ENCODE data around the gene DGKI.

DGKI gene

GRCh38 chr7:137404660-137405317, 442.0 kb downstream of the DGKI start:
- TF ChIP-seq GATA2 (IDR thresholded peaks at IDR 0.05; ENCODE audit: low read depth, low read length) (no peak), GATA3 (IDR thresholded peaks at IDR 0.05; ENCODE audit: low read depth, low read length) (no peak)

- TF ChIP-seq GATA3 (IDR thresholded peaks at IDR 0.05; ENCODE audit: low read depth, low read length), result no peak
- TF ChIP-seq GATA2 (IDR thresholded peaks at IDR 0.05; ENCODE audit: low read depth, low read length), result no peak
Measured at GRCh38 chr7:137403353-137403695, 443.4 kb downstream of the DGKI start.

- TF ChIP-seq GATA3 (IDR thresholded peaks at IDR 0.05; ENCODE audit: low read depth, low read length), result no peak
- TF ChIP-seq GATA2 (IDR thresholded peaks at IDR 0.05; ENCODE audit: low read depth, low read length), result no peak
Measured at GRCh38 chr7:137402536-137403352, 444.0 kb downstream of the DGKI start.

- TF ChIP-seq GATA2 (IDR thresholded peaks at IDR 0.05; ENCODE audit: low read depth, low read length), result no peak
- no peak for TF ChIP-seq GATA3 (IDR thresholded peaks at IDR 0.05; ENCODE audit: low read depth, low read length)
Measured at GRCh38 chr7:137399827-137400823, 446.6 kb downstream of the DGKI start.

- TF ChIP-seq GATA2 (IDR thresholded peaks at IDR 0.05; ENCODE audit: low read depth, low read length), result no peak
- no peak for TF ChIP-seq GATA3 (IDR thresholded peaks at IDR 0.05; ENCODE audit: low read depth, low read length)
Measured at GRCh38 chr7:137396051-137396450, 450.7 kb downstream of the DGKI start.

GRCh38 chr7:137395420-137395819, 451.4 kb downstream of the DGKI start:
- no peak for TF ChIP-seq GATA2 (IDR thresholded peaks at IDR 0.05; ENCODE audit: low read depth, low read length)
- no peak for TF ChIP-seq GATA3 (IDR thresholded peaks at IDR 0.05; ENCODE audit: low read depth, low read length)

GRCh38 chr7:137393570-137393969, 453.2 kb downstream of the DGKI start:
- no peak for TF ChIP-seq GATA3 (IDR thresholded peaks at IDR 0.05; ENCODE audit: low read depth, low read length)
- no peak for TF ChIP-seq GATA2 (IDR thresholded peaks at IDR 0.05; ENCODE audit: low read depth, low read length)

GRCh38 chr7:137390076-137390475, 456.7 kb downstream of the DGKI start:
- TF ChIP-seq GATA3 (IDR thresholded peaks at IDR 0.05; ENCODE audit: low read depth, low read length), result no peak
- TF ChIP-seq GATA2 (IDR thresholded peaks at IDR 0.05; ENCODE audit: low read depth, low read length), result no peak

GRCh38 chr7:137388916-137389315, 457.9 kb downstream of the DGKI start:
- TF ChIP-seq GATA2 (IDR thresholded peaks at IDR 0.05; ENCODE audit: low read depth, low read length) (no peak), GATA3 (IDR thresholded peaks at IDR 0.05; ENCODE audit: low read depth, low read length) (no peak)

GRCh38 chr7:137386966-137387365, 459.8 kb downstream of the DGKI start:
- TF ChIP-seq GATA2 (IDR thresholded peaks at IDR 0.05; ENCODE audit: low read depth, low read length) (no peak), GATA3 (IDR thresholded peaks at IDR 0.05; ENCODE audit: low read depth, low read length) (no peak)

- no peak for TF ChIP-seq GATA2 (IDR thresholded peaks at IDR 0.05; ENCODE audit: low read depth, low read length)
- TF ChIP-seq GATA3 (IDR thresholded peaks at IDR 0.05; ENCODE audit: low read depth, low read length), result no peak
Measured at GRCh38 chr7:137381045-137381444, 465.7 kb downstream of the DGKI start.

GRCh38 chr7:137373507-137373906, 473.3 kb downstream of the DGKI start:
- TF ChIP-seq GATA3 (IDR thresholded peaks at IDR 0.05; ENCODE audit: low read depth, low read length) (no peak), GATA2 (IDR thresholded peaks at IDR 0.05; ENCODE audit: low read depth, low read length) (no peak)

GRCh38 chr7:137371616-137372015, 475.2 kb downstream of the DGKI start:
- no peak for TF ChIP-seq GATA3 (IDR thresholded peaks at IDR 0.05; ENCODE audit: low read depth, low read length)
- no peak for TF ChIP-seq GATA2 (IDR thresholded peaks at IDR 0.05; ENCODE audit: low read depth, low read length)

GRCh38 chr7:137366995-137367394, 479.8 kb downstream of the DGKI start:
- no peak for TF ChIP-seq GATA3 (IDR thresholded peaks at IDR 0.05; ENCODE audit: low read depth, low read length)
- no peak for TF ChIP-seq GATA2 (IDR thresholded peaks at IDR 0.05; ENCODE audit: low read depth, low read length)

Data from SH-SY5Y (cell line).